GM20431 (cell line): ENCODE data around the gene CDC27.
"Not testable (repeated sequence)": the region's sequence is repeated elsewhere in the genome, so short reads cannot be mapped to it uniquely, and the experiment has no call there.

Source experiments
- in situ Hi-C: fragments of 300-500 bp; cut with MseI, MboI; formaldehyde crosslinking; loops from one replicate; pipeline ENCODE4 v1.15.0; 2020; ENCODE audit warnings: low sequenced_read_pairs; ENCODE audit not compliant: unreplicated experiment

CDC27 gene

GRCh38 chr17:47164263-47164662 is 24.8 kb downstream of the CDC27 start:
- in situ Hi-C loops = no loop called here

GRCh38 chr17:47162013-47162622 is 27.0 kb downstream of the CDC27 start:
- in situ Hi-C loops = no loop called here

GRCh38 chr17:47159315-47159714 is 29.8 kb downstream of the CDC27 start:
- in situ Hi-C loops = no loop called here

- in situ Hi-C loops = no loop called here
These were observed 43.7 kb downstream of the CDC27 start for GRCh38 chr17:47145351-47145750.

- in situ Hi-C loops = no loop called here
These were observed 53.9 kb downstream of the CDC27 start for GRCh38 chr17:47135235-47135634.

- in situ Hi-C loops = not testable (repeated sequence)
These were observed 54.7 kb downstream of the CDC27 start for GRCh38 chr17:47134354-47134753.

GRCh38 chr17:47131761-47132160 is 57.3 kb downstream of the CDC27 start:
- in situ Hi-C loops = no loop called here

- in situ Hi-C loops = not testable (repeated sequence)
These were observed 62.3 kb downstream of the CDC27 start for GRCh38 chr17:47126835-47127234.

- in situ Hi-C loops = not testable (repeated sequence)
These were observed 65.8 kb downstream of the CDC27 start for GRCh38 chr17:47123262-47123661.

GRCh38 chr17:47120521-47121095 is 68.5 kb downstream of the CDC27 start:
- in situ Hi-C loops = no loop called here

GRCh38 chr17:47119746-47120520 is 69.2 kb downstream of the CDC27 start:
- in situ Hi-C loops = no loop called here

- in situ Hi-C loops = no loop called here
These were observed 71.7 kb downstream of the CDC27 start for GRCh38 chr17:47117386-47117785.

- in situ Hi-C loops = no loop called here
These were observed 83.0 kb downstream of the CDC27 start for GRCh38 chr17:47106130-47106529.

- in situ Hi-C loops = not testable (repeated sequence)
These were observed 83.8 kb downstream of the CDC27 start for GRCh38 chr17:47105246-47105645.

- in situ Hi-C loops = no loop called here
These were observed 86.2 kb downstream of the CDC27 start for GRCh38 chr17:47102914-47103313.

- in situ Hi-C loops = no loop called here
These were observed 88.9 kb downstream of the CDC27 start for GRCh38 chr17:47099987-47100711.

GRCh38 chr17:47099451-47099986 is 89.6 kb downstream of the CDC27 start:
- in situ Hi-C loops = no loop called here

- in situ Hi-C loops = no loop called here
These were observed 92.8 kb downstream of the CDC27 start for GRCh38 chr17:47096343-47096742.

- in situ Hi-C loops = no loop called here
These were observed 93.8 kb downstream of the CDC27 start for GRCh38 chr17:47095268-47095667.

GRCh38 chr17:47087093-47087492 is 102.0 kb downstream of the CDC27 start:
- in situ Hi-C loops = no loop called here
